ENCODE data around the gene MGAT5. TPM values are rescaled to one million over a fixed set of nuclear protein-coding genes. Genes with fewer than 3 reads are reported as not detected.

MGAT5 gene
- polyA plus RNA-seq, 1 experiment, result 115 TPM

GRCh38 chr2:134411828-134412638, 158.2 kb downstream of the MGAT5 start:
- H3K27ac ChIP-seq (ENCODE audit: low read depth, low read length), result peak overlapping the region; percentile 4
- peak; percentile 77 for TF ChIP-seq CTCF (IDR thresholded peaks at IDR 0.05; ENCODE audit: low read depth, low read length)
- POLR2A ChIA-PET, result interaction anchor here (0.7 to 1.4 kb wide), 2 partner anchors 292 to 293 kb away, joined by 5 to 8 read pairs; no protein-coding TSS in a partner anchor
- no peaks in the 10 kb centered on the region for H3K9me3 ChIP-seq (ENCODE audit: control insufficient read depth, insufficient read depth, low read length)
- no peak overlapping the region for H3K4me3 ChIP-seq (ENCODE audit: low read depth, low read length)
- CTCF ChIA-PET, result interaction anchor here (0.5 to 4.9 kb wide), 35 partner anchors 8 to 528 kb away, joined by 3 to 60 read pairs (median 4); no protein-coding TSS in a partner anchor
- no peak for DNase-seq (ENCODE audit: low read depth, low spot score)
- H3K27me3 ChIP-seq (ENCODE audit: control insufficient read depth, insufficient read depth, low read length), result no peaks in the 10 kb centered on the region

- CTCF ChIA-PET, result interaction anchor here (0.5 to 4.9 kb wide), 28 partner anchors 8 to 529 kb away, joined by 3 to 60 read pairs (median 4); no protein-coding TSS in a partner anchor
- peak overlapping the region; percentile 4 for H3K27ac ChIP-seq (ENCODE audit: low read depth, low read length)
- DNase-seq (ENCODE audit: low read depth, low spot score), result no peak
- H3K9me3 ChIP-seq (ENCODE audit: control insufficient read depth, insufficient read depth, low read length), result no peaks in the 10 kb centered on the region
- POLR2A ChIA-PET, result interaction anchor here (0.7 to 1.4 kb wide), 2 partner anchors 292 to 294 kb away, joined by 5 to 8 read pairs; no protein-coding TSS in a partner anchor
- no peak for TF ChIP-seq CTCF (IDR thresholded peaks at IDR 0.05; ENCODE audit: low read depth, low read length)
- H3K27me3 ChIP-seq (ENCODE audit: control insufficient read depth, insufficient read depth, low read length), result no peaks in the 10 kb centered on the region
- no peak overlapping the region for H3K4me3 ChIP-seq (ENCODE audit: low read depth, low read length)
Measured at GRCh38 chr2:134412639-134412999, 158.7 kb downstream of the MGAT5 start.

GRCh38 chr2:134413430-134413829, 159.6 kb downstream of the MGAT5 start:
- Histone ChIP-seq H3K9me3 (ENCODE audit: control insufficient read depth, insufficient read depth, low read length) (no peaks in the 10 kb centered on the region), H3K4me3 (ENCODE audit: low read depth, low read length) (no peak overlapping the region), H3K27me3 (ENCODE audit: control insufficient read depth, insufficient read depth, low read length) (no peaks in the 10 kb centered on the region), H3K27ac (ENCODE audit: low read depth, low read length) (no peak overlapping the region)
- no peak for TF ChIP-seq CTCF (IDR thresholded peaks at IDR 0.05; ENCODE audit: low read depth, low read length)
- no peak for DNase-seq (ENCODE audit: low read depth, low spot score)
- POLR2A ChIA-PET, result interaction anchor here (1.0 kb wide), 1 partner anchor 280 kb away, joined by 3 read pairs; no protein-coding TSS in a partner anchor
- CTCF ChIA-PET, result interaction anchor here (1.1 to 4.9 kb wide), 8 partner anchors 8 to 529 kb away, joined by 3 to 60 read pairs (median 19); no protein-coding TSS in a partner anchor

- Histone ChIP-seq H3K9me3 (ENCODE audit: control insufficient read depth, insufficient read depth, low read length) (no peaks in the 10 kb centered on the region), H3K4me3 (ENCODE audit: low read depth, low read length) (no peak overlapping the region), H3K27ac (ENCODE audit: low read depth, low read length) (no peak overlapping the region), H3K27me3 (ENCODE audit: control insufficient read depth, insufficient read depth, low read length) (no peaks in the 10 kb centered on the region)
- DNase-seq (ENCODE audit: low read depth, low spot score), result no peak
- ChIA-PET CTCF (interaction anchor here (1.1 to 4.9 kb wide), 5 partner anchors 14 to 530 kb away, joined by 3 to 60 read pairs (median 38); no protein-coding TSS in a partner anchor), POLR2A (interaction anchor here (1.0 kb wide), 1 partner anchor 281 kb away, joined by 3 read pairs; no protein-coding TSS in a partner anchor)
- no peak for TF ChIP-seq CTCF (IDR thresholded peaks at IDR 0.05; ENCODE audit: low read depth, low read length)
Measured at GRCh38 chr2:134413912-134414311, 160.0 kb downstream of the MGAT5 start.

GRCh38 chr2:134416018-134416417, 162.1 kb downstream of the MGAT5 start:
- CTCF ChIA-PET, result interaction anchor here (0.6 to 0.7 kb wide), 2 partner anchors 46 to 82 kb away, joined by 4 read pairs; no protein-coding TSS in a partner anchor
- no peak for TF ChIP-seq CTCF (IDR thresholded peaks at IDR 0.05; ENCODE audit: low read depth, low read length)
- Histone ChIP-seq H3K27me3 (ENCODE audit: control insufficient read depth, insufficient read depth, low read length) (no peaks in the 10 kb centered on the region), H3K9me3 (ENCODE audit: control insufficient read depth, insufficient read depth, low read length) (no peaks in the 10 kb centered on the region), H3K4me3 (ENCODE audit: low read depth, low read length) (no peak overlapping the region), H3K27ac (ENCODE audit: low read depth, low read length) (no peak overlapping the region)
- no peak for DNase-seq (ENCODE audit: low read depth, low spot score)
- POLR2A ChIA-PET, result no interaction called here
